Omental fat pad (tissue), 4 donors: ENCODE measurements around the gene LONRF3. TPM values are rescaled to one million over a fixed set of nuclear protein-coding genes. Genes with fewer than 3 reads are reported as not detected.

Experiments used
- ATAC-seq: fragments of 150-250 bp; one replicate; pipeline ENCODE4 v1.9.1; 2016; ENCODE audit warnings: mild to moderate bottlenecking, moderate library complexity; ENCODE audit not compliant: low FRiP score
- DNase-seq: peaks from one replicate; pipeline ENCODE4 v3.0.0-alpha.2; 2019; ENCODE audit warnings: low spot score
- total RNA-seq, 4 donors: library from RNA; depleted of rRNA; stranded (reverse); fragments of >200 nt; gene quantifications; one replicate each; pipeline ENCODE4 v1.1.0, GENCODE V29; 2016
- TF ChIP-seq, protein P1 (sequence below), 3 donors: fragments of 450-650 bp; IDR thresholded peaks; one replicate each; pipeline ENCODE4 v1.5.1; 2016 to 2017; ENCODE audit warnings: antibody characterized with exemption in 3 of 3, mild to moderate bottlenecking in 3 of 3, moderate library complexity in 2 of 3

Gene LONRF3
- total RNA-seq, 4 donors from 2014 or later, result 15.1 to 54.4 (median 27.3) TPM

DNA sequence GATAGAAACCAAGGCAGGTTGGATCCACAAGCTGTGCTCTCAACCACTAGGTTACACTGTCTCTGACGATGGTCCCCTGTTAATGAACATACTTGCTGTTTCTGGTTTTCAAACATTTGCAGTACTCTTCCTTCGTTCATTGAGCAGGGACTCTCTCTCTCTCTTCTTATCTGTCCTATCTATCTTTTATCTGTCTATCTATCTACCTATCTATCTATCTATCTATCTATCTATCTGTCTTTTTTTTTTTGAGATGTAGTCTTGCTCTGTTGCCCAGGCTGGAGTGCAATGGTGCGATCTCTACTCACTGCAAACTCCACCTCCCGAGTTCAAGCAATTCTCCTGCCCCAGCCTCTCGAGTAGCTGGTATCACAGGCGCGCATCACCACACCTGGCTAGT is 89.0 kb downstream of the LONRF3 start:
- ATAC-seq, result no peak
- no peak for DNase-seq
- TF ChIP-seq, protein P1, sequence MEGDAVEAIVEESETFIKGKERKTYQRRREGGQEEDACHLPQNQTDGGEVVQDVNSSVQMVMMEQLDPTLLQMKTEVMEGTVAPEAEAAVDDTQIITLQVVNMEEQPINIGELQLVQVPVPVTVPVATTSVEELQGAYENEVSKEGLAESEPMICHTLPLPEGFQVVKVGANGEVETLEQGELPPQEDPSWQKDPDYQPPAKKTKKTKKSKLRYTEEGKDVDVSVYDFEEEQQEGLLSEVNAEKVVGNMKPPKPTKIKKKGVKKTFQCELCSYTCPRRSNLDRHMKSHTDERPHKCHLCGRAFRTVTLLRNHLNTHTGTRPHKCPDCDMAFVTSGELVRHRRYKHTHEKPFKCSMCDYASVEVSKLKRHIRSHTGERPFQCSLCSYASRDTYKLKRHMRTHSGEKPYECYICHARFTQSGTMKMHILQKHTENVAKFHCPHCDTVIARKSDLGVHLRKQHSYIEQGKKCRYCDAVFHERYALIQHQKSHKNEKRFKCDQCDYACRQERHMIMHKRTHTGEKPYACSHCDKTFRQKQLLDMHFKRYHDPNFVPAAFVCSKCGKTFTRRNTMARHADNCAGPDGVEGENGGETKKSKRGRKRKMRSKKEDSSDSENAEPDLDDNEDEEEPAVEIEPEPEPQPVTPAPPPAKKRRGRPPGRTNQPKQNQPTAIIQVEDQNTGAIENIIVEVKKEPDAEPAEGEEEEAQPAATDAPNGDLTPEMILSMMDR (IDR thresholded peaks at IDR 0.05), result no peak

DNA sequence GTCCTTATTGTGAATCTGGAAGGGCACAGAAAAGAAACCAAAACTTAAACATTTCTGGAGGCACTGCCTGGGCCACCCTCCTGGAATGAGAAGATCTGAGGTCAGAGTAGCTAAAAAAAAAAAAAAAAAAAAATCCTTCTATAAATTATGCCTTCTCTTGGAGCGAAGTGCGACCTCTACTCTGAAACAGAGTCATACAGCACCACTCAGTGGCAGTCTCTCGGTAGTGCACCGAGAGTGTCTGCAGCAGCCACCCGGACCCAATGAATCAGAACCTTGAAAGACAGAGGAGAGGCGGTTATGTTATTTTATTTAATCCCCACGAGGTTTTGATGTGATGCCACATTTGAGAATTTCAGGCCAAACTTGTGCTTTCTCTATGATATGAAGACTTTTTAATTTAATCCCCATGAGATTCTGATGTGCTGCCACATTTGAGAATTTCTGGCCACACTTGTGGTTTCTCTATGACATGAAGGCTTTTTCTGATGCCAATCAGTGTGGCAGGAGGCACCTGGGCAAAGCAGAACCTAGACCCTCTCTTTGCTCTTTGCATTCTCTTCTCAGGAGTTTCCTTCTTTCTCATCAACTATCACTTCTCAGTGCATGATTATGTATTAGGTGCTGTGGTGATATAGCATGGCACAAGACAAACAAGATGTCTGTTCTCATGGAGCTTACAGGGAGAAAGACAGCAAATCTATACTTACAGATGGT is 92.8 kb downstream of the LONRF3 start:
- TF ChIP-seq, protein P1 (IDR thresholded peaks at IDR 0.05), result peak in 1 of 3 donors; percentile 28
- ATAC-seq (peak; percentile 77), DNase-seq (no peak)

Other genes with a start within 250 kb of the LONRF3 start
- 10 to 100 TPM; 44.9 to 77.8 (median 71.0) TPM for gene IL13RA1, start 247.0 kb upstream of the LONRF3 start, total RNA-seq
- gene ZCCHC12, start 150.8 kb upstream of the LONRF3 start, total RNA-seq, result under 1 TPM in 2 of 4 donors, not detected in 2; 0.37 to 0.72 TPM
- not detected for gene CT47C1, start 98.4 kb downstream of the LONRF3 start, total RNA-seq
- under 1 TPM in 1 of 4 donors, not detected in 3; 0.09 TPM for gene KIAA1210, start 153.2 kb downstream of the LONRF3 start, total RNA-seq